ENCODE results near the gene PTGER4.
"Not testable (repeated sequence)": the region's sequence is repeated elsewhere in the genome, so short reads cannot be mapped to it uniquely, and the experiment has no call there.

The PTGER4 gene

GRCh38 chr5:40720069-40720468, 40.4 kb downstream of the PTGER4 start:
- no peak for TF ChIP-seq CTCF (IDR thresholded peaks at IDR 0.05; ENCODE audit: low read depth, low read length)
- DNase-seq (ENCODE audit: extremely low read depth, low read depth) = no peak

- DNase-seq (ENCODE audit: extremely low read depth, low read depth) = not testable (repeated sequence)
Observed at GRCh38 chr5:40722497-40722911, 42.8 kb downstream of the PTGER4 start.

- no peak for TF ChIP-seq CTCF (IDR thresholded peaks at IDR 0.05; ENCODE audit: low read depth, low read length)
- DNase-seq (ENCODE audit: extremely low read depth, low read depth) = no peak
Observed at GRCh38 chr5:40733434-40733833, 53.7 kb downstream of the PTGER4 start.

GRCh38 chr5:40733879-40734563, 54.3 kb downstream of the PTGER4 start:
- no peak for TF ChIP-seq CTCF (IDR thresholded peaks at IDR 0.05; ENCODE audit: low read depth, low read length)
- DNase-seq (ENCODE audit: extremely low read depth, low read depth) = no peak

GRCh38 chr5:40734986-40735385, 55.3 kb downstream of the PTGER4 start:
- no peak for DNase-seq (ENCODE audit: extremely low read depth, low read depth)
- no peak for TF ChIP-seq CTCF (IDR thresholded peaks at IDR 0.05; ENCODE audit: low read depth, low read length)

- TF ChIP-seq CTCF (IDR thresholded peaks at IDR 0.05; ENCODE audit: low read depth, low read length) = no peak
- no peak for DNase-seq (ENCODE audit: extremely low read depth, low read depth)
Observed at GRCh38 chr5:40735609-40736008, 55.9 kb downstream of the PTGER4 start.

- peak; percentile 69 for TF ChIP-seq CTCF (IDR thresholded peaks at IDR 0.05; ENCODE audit: low read depth, low read length)
- peak; percentile 23 for DNase-seq (ENCODE audit: extremely low read depth, low read depth)
Observed at GRCh38 chr5:40736103-40736875, 56.6 kb downstream of the PTGER4 start.

Measured in AG09319 (cell line).